Hematopoietic multipotent progenitor cell treated with erythropoietin and hydrocortisone succinate and interleukin-3 and kit ligand, for 4 days (in vitro differentiated cells): ENCODE data around the gene SPRY4.
"Not testable (repeated sequence)": the region's sequence is repeated elsewhere in the genome, so short reads cannot be mapped to it uniquely, and the experiment has no call there.

Experiments
- DNase-seq: peaks from one replicate; pipeline ENCODE4 v3.0.0-alpha.2; 2015

The SPRY4 gene

DNA sequence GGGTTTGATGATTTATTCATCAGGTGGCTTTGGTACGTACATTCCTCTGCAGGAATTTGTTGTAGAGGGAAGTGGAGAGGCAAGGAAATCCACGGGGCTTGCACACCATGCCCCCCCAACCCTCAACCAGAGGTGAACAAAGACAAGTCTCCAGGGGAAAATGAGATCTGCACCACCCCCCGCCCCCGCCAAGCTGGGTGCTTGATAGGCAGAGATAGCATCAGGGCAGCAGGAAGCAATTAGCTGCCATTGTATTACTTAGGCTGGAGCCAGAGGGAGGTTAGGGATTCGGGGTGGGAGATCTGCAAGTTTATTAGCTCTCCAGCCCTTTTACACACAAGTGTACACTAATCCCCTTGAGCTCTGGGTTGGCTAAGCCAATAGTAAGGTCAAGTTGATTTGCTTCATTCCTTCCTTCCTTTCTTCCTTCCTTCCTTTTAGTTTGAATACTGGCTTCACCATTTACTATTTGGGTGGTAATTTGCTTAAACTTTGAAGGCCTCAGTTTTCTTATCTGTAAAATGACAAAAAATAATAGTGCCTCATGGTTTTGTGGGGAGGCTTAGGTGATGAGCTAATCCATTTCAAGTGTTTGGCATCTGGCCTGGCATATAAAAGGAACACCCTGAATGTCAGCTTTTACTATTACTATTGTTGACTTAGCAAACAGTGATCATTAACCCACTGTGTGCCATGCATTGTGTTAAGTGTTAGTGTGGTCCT is 34.1 kb downstream of the SPRY4 start:
- DNase-seq: no peak

DNA sequence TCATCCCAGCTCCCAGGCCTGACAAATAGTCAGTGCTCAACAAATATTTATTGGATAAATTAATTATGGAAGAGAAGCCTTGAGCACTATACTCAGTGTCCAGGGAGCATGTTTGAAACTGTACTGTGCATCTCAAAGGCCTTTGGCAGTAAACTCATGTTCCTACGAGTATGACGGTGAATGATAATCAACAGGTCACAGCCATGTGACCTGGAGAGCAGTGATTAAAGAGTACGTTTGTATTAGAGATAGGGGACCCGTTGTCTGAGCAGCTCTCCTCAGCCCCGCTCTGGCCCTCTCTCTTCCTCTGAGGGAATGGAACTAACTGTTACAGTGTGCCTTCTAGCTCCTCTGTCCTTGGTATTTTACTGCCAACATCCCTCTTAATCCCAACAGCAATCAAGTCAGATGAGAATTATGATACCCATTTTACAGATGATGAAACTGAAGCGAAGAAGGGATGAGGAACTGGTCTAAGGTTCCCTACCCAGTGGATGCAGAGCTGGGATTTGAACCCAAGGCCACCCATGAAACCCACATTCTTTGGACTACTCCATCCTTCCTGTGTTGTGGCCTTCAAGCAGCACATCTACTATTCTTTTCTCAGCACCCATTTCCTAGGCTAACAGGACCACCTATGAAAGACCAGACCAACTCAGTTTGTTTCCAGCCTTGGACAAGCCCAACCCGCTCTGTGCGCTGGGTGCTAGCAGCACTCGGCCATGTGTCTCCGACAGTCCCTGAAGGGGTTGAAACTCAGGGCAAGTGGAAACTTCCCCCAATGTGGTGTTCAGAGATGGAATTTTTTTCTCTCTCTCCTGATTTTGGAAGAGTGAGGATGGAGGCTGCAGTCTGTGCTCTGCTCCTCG is 34.9 kb downstream of the SPRY4 start:
- no peak for DNase-seq

DNA sequence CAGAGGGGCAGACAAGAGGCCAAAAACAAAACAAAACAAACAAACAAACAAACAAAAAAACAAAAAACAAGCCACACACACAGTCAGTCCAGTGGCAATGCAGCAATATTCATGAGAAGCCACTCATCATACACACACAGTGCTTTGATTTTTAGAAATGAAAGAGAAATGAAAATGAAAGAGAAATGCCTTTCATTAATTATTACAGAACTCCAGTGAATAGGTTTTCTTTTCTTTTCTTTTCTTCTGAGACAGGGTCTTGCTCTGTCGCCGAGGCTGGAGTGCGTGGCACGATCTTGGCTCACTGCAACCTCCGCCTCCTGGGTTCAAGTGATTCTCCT is 36.9 kb downstream of the SPRY4 start:
- DNase-seq: no peak

DNA sequence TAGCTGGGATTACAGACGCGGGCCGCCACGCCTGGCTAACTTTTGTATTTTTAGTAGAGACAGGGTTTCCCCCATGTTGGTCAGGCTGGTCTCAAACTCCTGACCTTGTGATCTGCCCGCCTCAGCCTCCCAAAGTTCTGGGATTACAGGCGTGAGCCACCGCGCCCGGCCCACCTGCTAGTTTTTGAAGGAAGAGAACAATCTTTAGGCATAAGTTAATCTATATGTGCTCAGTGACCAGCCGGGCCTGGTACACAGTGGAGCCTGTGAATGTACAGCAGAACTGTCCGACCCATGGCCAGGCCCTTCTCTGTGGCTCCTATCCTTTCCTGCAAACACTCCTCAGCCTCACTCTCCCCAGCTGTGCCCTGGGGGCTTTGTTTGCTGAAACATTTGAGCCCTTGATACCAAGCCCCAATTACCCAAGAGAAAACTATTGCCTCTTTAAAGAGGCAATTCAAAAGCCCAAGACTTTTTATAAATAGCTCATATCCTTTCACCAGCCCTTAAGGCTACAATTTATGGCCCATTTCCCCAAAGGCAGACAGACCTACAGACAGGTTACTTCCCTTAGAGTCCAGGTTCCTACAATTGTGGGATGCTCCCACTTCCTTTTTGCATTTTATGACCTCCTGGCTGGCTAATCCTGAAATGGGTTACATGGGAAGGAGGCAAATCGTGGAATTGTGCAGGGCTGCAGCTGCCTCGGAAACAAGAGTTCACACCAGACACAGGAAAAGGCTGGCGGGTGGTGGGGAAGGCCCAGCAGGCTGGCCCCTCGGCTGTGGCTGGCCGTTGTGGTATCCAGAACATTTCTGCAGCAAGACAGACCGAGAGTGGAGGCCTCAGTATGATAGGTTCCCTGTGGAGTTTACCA is 37.5 kb downstream of the SPRY4 start:
- no peak for DNase-seq

DNA sequence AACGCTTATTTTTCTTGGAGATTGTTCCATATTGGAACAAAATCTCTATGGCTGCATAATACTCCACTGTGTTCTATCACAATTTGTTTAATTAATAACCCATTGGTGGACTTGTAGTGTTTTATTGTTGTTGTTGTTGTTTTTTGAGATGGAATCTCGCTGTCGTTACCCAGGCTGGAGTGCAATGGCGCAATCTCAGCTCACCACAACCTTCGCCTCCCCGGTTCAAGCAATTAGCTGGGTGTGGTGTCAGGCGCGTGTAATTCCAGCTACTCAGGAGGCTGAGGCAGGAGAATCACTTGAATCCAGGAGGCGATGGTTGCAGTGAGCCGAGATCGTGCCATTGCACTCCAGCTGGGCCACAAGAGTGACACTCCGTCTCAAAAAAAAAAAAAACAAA is 38.7 kb downstream of the SPRY4 start:
- DNase-seq: no peak

DNA sequence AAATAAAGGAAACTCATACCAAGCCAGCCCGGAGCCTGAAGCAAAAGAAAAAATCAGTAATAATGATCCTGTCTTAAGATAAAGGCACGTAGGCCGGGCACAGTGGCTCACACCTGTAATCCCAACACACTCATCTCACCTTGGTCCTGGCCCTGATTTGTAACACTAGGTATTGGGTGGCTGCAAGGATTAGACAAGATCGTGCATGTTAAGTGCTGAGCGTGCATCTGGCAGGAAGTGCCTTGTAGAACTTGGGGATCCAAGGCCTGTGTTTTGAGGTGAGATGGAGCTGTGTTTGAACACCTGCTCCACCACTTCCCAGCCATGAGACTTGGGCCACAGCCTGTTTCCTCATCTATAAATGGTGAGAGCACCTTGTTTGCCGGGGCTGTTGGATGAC is 41.5 kb downstream of the SPRY4 start:
- DNase-seq: no peak

DNA sequence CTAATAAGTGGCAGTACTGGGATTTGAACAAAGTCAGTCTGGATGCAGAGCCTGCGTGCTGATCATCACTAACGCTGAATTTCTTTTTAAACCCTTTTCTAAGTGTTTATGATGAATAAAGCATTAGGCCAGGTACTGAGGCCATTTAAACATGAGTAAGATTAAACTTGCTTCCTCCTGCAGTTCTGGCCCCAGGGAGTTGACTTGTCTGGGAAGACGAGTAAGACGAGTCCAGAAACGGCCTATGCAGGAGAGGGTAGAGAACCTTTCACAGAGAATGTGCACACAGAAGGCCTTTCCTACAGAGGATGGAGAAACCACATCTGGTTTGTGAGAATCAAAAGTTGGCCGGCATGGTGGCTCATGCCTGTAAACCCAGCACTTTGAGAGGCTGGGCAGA is 42.9 kb downstream of the SPRY4 start:
- DNase-seq: no peak

DNA sequence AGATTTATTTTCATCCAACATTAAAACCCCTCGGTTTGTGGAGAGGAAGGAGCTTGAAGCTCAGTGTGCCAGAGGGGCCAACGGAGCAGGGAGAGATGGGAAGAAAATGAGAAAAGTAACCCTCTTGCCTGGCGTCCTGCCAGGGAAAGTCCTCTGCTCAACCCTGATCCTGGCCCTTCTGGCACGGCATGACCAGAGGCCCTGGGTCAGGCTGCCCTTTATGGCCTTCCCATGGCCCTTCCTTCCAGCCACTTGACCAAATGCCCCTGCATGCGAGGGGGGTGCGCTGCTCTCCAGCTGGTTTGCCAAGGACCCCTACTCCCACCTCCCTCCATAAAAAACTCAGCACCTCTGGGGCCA is 43.8 kb downstream of the SPRY4 start:
- no peak for DNase-seq

DNA sequence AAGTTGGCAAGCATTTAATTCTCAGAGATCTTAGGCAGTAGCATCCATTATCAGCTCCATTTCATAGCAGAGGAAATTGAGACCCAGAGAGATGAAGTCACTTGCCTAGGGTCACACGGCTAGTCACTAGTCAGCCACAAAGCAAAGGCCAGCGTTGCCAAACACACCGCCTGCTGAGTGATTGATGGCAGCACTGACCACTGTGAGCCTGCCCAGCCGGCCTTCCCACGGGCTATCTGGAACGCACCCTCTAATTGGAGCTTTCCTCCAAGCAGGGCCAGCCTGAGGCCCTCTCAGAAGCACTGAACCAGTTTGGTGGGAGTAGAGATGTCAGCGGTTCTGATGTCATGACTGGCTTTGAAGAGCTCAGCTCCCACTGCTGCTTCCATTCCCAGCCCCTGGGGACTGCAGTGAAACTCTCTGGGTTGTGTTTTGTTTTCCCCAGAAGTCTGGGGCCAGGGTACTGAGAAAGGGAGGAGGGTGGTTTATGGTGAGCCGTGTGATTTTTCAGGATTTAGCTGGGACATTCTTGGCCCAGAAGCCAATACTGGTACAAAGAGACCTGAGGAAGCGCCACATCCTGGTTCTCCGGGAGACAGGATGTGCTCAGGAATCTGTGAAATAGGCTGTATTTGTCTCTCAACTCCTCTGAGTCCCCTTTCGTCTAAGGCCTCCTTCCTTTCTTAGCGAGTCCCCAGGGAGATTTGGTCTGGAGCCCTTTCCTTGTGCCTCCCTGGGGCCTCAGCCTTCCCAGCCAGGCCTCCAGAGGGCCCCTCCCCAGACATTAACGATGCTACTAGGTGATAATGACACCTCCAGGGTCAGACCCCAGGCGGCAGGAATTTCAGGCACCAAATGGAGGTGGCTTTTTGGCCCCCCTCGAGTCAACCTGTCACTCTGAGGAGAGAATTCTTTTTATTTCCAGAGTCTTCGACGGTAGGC is 44.5 kb downstream of the SPRY4 start:
- no peak for DNase-seq

DNA sequence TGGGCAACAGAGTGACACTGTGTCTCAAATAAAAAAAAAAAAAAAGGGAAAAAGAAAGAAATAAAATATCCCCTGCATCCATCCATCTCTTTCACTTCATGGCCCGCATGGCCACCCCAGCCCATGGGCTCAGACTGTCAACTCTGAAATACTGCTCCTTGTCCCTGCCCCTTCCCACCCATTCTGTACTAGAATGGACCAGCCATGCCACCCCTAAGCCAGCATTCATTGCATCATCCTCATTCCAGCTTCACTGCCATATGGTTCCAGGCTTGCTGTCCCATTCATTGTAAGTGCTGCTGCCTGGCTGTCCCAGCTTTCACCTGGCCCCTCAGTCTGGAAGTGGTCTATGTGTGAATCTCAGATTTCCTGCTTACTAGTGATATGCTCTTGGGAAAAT is 46.2 kb downstream of the SPRY4 start:
- DNase-seq: no peak

DNA sequence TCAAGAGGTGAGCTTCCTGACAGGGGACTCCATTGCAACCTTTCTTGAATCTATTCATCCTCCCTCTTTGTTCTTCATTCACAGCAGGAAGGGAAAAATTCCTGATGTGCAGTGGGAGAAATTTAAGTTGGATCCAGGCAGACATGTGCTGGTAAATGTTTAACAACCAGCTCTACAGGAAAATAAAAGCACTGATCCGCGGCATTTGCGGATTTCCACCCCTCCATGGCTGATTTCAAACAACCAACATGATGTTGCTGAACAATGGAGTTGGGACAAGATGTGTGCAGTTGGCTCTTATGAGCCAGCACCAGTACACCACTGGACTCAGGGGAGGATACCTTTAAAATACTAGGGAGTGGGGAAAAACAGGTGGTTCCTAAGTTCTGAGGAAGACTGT is 47.0 kb downstream of the SPRY4 start:
- DNase-seq: no peak

DNA sequence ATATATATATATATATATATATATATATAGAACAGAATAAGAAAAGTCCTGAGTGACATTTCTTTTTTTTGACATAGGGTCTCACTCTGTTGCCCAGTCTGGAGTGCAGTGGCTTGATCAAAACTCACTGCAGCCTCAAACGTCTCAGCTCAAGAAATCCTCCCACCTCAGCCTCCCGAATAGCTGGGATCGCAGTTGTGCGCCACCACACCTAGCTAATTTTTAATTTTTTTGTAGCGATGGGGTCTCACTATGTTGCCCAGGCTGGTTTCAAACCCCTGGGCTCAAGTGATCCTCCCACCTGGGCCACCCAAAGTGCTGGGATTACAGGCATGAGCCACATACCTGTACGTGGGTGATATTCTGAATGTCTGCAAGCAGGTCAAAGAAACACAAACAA is 48.3 kb downstream of the SPRY4 start:
- no peak for DNase-seq

DNA sequence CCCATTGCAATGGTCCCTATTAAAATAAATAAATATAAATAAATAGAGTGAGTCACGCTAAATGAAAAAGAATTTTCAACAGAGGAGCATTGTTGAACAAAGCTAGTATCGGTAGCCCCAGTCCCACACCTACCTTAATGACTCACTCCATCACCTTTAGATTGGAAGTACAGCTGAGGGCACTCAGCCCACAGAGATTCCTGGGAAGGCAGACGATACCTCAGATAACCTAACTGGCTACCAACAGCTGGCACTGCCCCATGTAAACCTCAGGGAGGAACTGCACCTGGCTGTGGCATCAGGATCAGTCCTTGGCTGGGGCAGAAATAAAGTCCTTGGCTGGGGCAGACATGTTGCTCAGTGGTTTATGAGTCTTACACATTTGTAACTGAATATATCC is 49.3 kb downstream of the SPRY4 start:
- no peak for DNase-seq

DNA sequence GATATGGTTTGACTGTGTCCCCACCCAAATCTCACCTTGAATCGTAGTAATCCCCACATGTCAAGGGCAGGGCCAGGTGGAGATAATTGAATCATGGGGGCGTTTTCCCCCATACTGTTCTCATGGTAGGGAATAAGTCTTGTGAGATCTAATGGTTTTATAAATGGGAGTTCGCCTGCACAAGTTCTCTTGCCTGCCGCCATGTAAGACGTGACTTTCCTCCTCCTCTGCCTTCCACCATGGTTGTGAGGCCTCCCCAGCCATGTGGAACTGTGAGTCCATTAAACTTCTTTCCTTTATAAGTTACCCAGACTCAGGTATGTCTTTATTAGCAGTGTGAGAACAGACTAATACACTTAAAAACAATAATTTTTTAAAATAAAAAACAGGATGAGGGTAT is 52.2 kb downstream of the SPRY4 start:
- not testable (repeated sequence) for DNase-seq

DNA sequence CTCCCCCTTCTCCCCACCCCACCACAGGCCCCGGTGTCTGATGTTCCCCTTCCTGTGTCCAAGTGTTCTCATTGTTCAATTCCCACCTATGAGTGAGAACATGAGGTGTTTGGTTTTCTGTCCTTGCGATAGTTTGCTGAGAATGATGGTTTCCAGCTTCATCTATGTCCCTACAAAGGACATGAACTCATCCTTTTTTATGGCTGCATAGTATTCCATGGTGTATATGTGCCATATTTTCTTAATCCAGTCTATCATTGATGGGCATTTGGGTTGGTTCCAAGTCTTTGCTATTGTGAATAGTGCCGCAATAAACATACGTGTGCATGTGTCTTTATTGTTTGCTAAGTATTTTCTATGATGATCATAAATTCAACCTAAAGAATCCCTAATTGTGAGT is 60.7 kb downstream of the SPRY4 start:
- not testable (repeated sequence) for DNase-seq

DNA sequence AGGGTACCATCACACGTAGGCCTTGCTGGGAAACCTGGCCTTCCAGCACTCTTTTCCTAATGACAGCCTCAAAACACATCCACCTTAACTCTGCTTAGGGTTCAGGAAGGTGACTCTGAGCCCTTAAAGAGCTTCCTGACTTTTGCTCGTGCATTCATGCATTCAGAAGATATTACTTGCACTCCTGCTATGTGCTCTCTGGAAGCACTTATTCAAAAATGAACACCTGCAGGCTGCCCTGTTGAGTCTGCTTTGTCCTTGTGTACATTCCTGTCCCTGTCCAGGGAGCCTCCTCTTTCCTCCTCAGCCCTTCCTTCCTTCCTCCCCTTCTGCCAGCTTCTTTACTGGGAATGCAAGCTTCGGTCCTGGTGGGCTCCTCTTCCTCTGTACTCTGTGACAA is 61.5 kb downstream of the SPRY4 start:
- no peak for DNase-seq

DNA sequence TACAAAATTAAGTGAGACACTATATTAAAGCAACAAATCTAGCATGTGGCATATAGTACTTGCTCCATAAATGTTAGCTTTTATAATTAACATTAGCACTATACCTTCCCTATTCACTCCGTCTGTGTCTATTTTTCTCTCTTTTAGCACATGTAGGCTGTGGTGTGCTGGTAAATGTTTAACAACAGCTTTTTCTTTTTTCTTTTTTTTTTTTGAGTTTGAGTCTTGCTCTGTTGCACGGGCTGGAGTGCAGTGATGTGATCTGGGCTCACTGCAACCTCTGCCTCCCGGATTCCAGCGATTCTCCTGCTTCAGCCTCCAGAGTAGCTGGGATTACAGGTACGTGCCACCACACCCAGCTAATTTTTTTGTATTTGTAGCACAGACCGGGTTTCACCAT is 62.1 kb downstream of the SPRY4 start:
- no peak for DNase-seq
